ENCODE measurements around the gene RAB44. TPM values are rescaled to one million over a fixed set of nuclear protein-coding genes. Genes with fewer than 3 reads are reported as not detected.

The RAB44 gene
- total RNA-seq, 1 donor from 2014 or later: 0.96 TPM

- no peak for TF ChIP-seq CTCF (IDR thresholded peaks at IDR 0.05)
- Histone ChIP-seq H3K4me3 (peak overlapping the region; percentile 39), H3K36me3 (no peaks in the 10 kb centered on the region), H3K9me3 (no peaks in the 10 kb centered on the region), H3K27me3 (no peaks in the 10 kb centered on the region), H3K4me1 (peaks cover 6% of the 10 kb centered on the region), H3K27ac (no peak overlapping the region)
- ATAC-seq: peak; percentile 94
- DNase-seq: peak; percentile 89
- intact Hi-C loops (cut with DNase I): no loop called here
Measured at GRCh38 chr6:36660771-36661471, 36.7 kb upstream of the RAB44 start.

- no peak for TF ChIP-seq CTCF (IDR thresholded peaks at IDR 0.05)
- H3K27ac ChIP-seq: no peak overlapping the region
- no peaks in the 10 kb centered on the region for H3K36me3 ChIP-seq
- ATAC-seq: no peak
- H3K9me3 ChIP-seq: no peaks in the 10 kb centered on the region
- no peak overlapping the region for H3K4me3 ChIP-seq
- no peak for DNase-seq
- peaks cover 18% of the 10 kb centered on the region for H3K4me1 ChIP-seq
- H3K27me3 ChIP-seq: no peaks in the 10 kb centered on the region
- intact Hi-C loops (cut with DNase I): no loop called here
Measured at GRCh38 chr6:36662380-36662779, 35.2 kb upstream of the RAB44 start.

- ATAC-seq (no peak), DNase-seq (no peak)
- Histone ChIP-seq H3K4me3 (no peak overlapping the region), H3K4me1 (peaks cover 22% of the 10 kb centered on the region), H3K36me3 (no peaks in the 10 kb centered on the region), H3K9me3 (no peaks in the 10 kb centered on the region), H3K27me3 (no peaks in the 10 kb centered on the region), H3K27ac (no peak overlapping the region)
- TF ChIP-seq CTCF (IDR thresholded peaks at IDR 0.05): no peak
- intact Hi-C loops (cut with DNase I): no loop called here
Measured at GRCh38 chr6:36662827-36663256, 34.8 kb upstream of the RAB44 start.

GRCh38 chr6:36663504-36664446 lies 33.9 kb upstream of the RAB44 start:
- intact Hi-C loops (cut with DNase I): no loop called here
- H3K27ac ChIP-seq: no peak overlapping the region
- ATAC-seq: no peak
- H3K36me3 ChIP-seq: no peaks in the 10 kb centered on the region
- DNase-seq: no peak
- peaks cover 22% of the 10 kb centered on the region for H3K4me1 ChIP-seq
- TF ChIP-seq CTCF (IDR thresholded peaks at IDR 0.05): no peak
- H3K9me3 ChIP-seq: no peaks in the 10 kb centered on the region
- no peak overlapping the region for H3K4me3 ChIP-seq
- H3K27me3 ChIP-seq: no peaks in the 10 kb centered on the region

- no peak for TF ChIP-seq CTCF (IDR thresholded peaks at IDR 0.05)
Measured at GRCh38 chr6:36665180-36665579, 32.4 kb upstream of the RAB44 start.

More at GRCh38 chr6:36665180-36665579, 32.4 kb upstream of the RAB44 start:
- intact Hi-C loops (cut with DNase I): no loop called here
- Histone ChIP-seq H3K27ac (no peak overlapping the region), H3K9me3 (no peaks in the 10 kb centered on the region), H3K27me3 (no peaks in the 10 kb centered on the region), H3K4me3 (no peak overlapping the region), H3K36me3 (no peaks in the 10 kb centered on the region), H3K4me1 (peaks cover 22% of the 10 kb centered on the region)
- no peak for DNase-seq
- ATAC-seq: no peak

Measured in upper lobe of right lung (tissue), 1 donor.